GM12865 (cell line): ENCODE results near the gene SLC22A5.

Experiments used
- DNase-seq: peaks from one replicate; pipeline ENCODE4 v3.0.0; 2010; ENCODE audit warnings: low read depth
- H3K4me3 ChIP-seq: 2 replicates; pipeline ENCODE4 v1.5.1; 2011; ENCODE audit warnings: mild to moderate bottlenecking, low read depth, low read length, control low read depth
- TF ChIP-seq, protein P1 (sequence below): IDR thresholded peaks from 2 replicates; pipeline ENCODE4 v1.5.1; 2011; ENCODE audit warnings: low read length, control low read depth, low read depth, inconsistent platforms; ENCODE audit not compliant: insufficient read depth; ENCODE audit errors: missing control alignments

The SLC22A5 gene

DNA sequence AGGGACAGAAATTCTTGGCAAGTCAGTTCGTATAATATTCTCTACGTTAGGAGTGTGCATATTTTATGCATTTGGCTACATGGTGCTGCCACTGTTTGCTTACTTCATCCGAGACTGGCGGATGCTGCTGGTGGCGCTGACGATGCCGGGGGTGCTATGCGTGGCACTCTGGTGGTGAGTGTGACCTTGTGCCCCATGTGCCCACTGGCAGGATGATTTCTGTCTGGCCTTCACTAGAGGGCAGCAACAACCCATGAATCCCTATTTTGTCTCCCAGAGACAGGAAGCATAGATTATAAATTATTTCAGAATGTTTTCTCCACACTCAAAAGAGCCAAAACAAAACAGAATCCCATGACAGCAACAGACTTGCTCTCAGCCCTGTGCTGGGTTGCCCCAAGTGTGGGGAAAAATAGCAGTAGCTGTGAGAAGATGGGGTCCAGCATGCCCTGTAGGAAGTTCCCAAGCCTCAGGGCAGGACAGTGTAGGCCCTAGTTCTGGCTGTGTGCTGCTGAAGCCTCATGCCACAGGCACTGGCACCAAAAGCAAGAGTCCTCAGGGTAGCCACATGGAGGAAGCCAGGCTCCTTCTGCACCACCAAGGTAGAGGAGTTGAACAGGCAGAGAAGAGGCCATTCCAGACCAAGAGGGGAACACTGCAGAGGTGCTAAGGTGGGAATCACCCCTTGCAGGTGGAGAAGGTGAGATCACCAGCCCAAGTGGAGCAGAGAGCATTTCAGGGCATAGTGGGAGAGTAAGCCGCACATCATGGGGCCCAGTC is 16.0 kb downstream of the SLC22A5 start:
- DNase-seq = peak; percentile 81
- H3K4me3 ChIP-seq = no peak overlapping the region
- TF ChIP-seq, protein P1, sequence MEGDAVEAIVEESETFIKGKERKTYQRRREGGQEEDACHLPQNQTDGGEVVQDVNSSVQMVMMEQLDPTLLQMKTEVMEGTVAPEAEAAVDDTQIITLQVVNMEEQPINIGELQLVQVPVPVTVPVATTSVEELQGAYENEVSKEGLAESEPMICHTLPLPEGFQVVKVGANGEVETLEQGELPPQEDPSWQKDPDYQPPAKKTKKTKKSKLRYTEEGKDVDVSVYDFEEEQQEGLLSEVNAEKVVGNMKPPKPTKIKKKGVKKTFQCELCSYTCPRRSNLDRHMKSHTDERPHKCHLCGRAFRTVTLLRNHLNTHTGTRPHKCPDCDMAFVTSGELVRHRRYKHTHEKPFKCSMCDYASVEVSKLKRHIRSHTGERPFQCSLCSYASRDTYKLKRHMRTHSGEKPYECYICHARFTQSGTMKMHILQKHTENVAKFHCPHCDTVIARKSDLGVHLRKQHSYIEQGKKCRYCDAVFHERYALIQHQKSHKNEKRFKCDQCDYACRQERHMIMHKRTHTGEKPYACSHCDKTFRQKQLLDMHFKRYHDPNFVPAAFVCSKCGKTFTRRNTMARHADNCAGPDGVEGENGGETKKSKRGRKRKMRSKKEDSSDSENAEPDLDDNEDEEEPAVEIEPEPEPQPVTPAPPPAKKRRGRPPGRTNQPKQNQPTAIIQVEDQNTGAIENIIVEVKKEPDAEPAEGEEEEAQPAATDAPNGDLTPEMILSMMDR = peak; percentile 71

GRCh38 chr5:132386644-132387286 is 17.3 kb downstream of the SLC22A5 start:
- H3K4me3 ChIP-seq = no peak overlapping the region
- TF ChIP-seq, protein P1 = peak; percentile 88
- peak; percentile 91 for DNase-seq

GRCh38 chr5:132387640-132388117 is 18.2 kb downstream of the SLC22A5 start:
- TF ChIP-seq, protein P1 = no peak
- DNase-seq = no peak
- no peak overlapping the region for H3K4me3 ChIP-seq

DNA sequence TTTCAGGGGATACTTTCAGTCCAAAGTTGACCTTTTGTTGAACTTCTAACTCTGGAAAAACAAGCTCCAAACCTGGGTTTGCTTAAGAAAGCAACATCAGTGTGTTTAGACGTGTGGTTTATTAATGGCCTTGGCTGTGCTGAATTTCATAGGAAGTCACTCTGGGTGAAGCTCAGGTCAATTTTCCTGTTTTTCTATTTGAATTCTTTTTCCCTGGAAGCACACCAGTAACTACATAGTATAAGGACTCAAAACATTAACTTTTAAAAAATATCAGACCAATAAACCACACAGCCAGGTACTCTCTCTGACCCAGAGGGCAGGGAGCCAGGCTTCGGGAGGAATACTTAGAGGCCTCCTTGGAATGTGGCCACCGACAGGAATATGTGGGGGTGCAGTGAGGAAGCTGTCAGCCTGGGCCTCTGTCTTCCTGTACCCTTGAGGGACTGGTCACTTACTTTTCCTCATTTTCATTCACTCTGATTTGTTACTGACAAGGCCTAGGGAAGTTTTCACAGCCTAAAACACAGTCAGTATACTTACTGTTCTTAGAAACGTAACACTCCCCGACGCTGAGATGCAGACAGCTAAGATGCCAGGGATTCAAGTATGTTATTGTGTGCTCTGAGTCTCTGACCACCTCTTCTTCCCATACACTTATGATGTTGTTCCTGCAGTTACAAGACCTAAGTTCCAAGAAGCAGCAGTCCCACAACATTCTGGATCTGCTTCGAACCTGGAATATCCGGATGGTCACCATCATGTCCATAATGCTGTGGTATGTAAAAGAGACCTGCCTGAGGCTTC is 18.9 kb downstream of the SLC22A5 start:
- no peak overlapping the region for H3K4me3 ChIP-seq
- TF ChIP-seq, protein P1 = no peak
- DNase-seq = no peak

GRCh38 chr5:132389051-132389331 is 19.5 kb downstream of the SLC22A5 start:
- DNase-seq = no peak
- H3K4me3 ChIP-seq = no peak overlapping the region
- TF ChIP-seq, protein P1 = no peak

GRCh38 chr5:132389585-132390286 is 20.2 kb downstream of the SLC22A5 start:
- no peak for DNase-seq
- TF ChIP-seq, protein P1 = no peak
- H3K4me3 ChIP-seq = no peak overlapping the region
